H1 (cell line): ENCODE results near the gene NUB1. TPM values are rescaled to one million over a fixed set of nuclear protein-coding genes. Genes with fewer than 3 reads are reported as not detected.

Experiments used
- CBX8 ChIP-seq: fragments of 300-800, 300-1000 bp; sonication (generic); IDR thresholded peaks from 2 replicates; pipeline ENCODE4 v1.7.1; 2016; ENCODE audit warnings: low read depth, low read length, borderline replicate concordance
- E2F6 ChIP-seq: IDR thresholded peaks from 2 replicates; pipeline ENCODE4 v1.6.1; 2012; ENCODE audit warnings: inconsistent platforms
- KDM4A ChIP-seq: IDR thresholded peaks from one replicate; pipeline ENCODE4 v1.7.1; 2012; ENCODE audit warnings: low read depth, mild to moderate bottlenecking, moderate library complexity, low read length, inconsistent platforms; ENCODE audit not compliant: severe bottlenecking
- PHF8 ChIP-seq: fragments of 200-600 bp; sonication (generic); conservative IDR thresholded peaks from 2 replicates; pipeline ENCODE4 v1.7.1; 2012; ENCODE audit warnings: low read depth, mild to moderate bottlenecking, inconsistent platforms, low read length, moderate library complexity
- POLR2A ChIP-seq, 2 experiments: IDR thresholded peaks; 1 replicate in 1 of 2; 2 replicates in 1 of 2; pipeline ENCODE4 v1.6.1; 2011; ENCODE audit warnings: low read depth in 2 of 2, low read length in 2 of 2, mild to moderate bottlenecking in 2 of 2; ENCODE audit errors: control extremely low read depth in 1 of 2
- POU5F1 ChIP-seq: IDR thresholded peaks from 2 replicates; pipeline ENCODE4 v1.6.1; 2011; ENCODE audit warnings: low read depth, mild to moderate bottlenecking, low read length, moderate library complexity
- RBBP5 ChIP-seq: IDR thresholded peaks from 2 replicates; pipeline ENCODE4 v1.7.1; 2012; ENCODE audit warnings: low read depth, mild to moderate bottlenecking, inconsistent platforms, low read length, moderate library complexity, borderline replicate concordance
- SP4 ChIP-seq: IDR thresholded peaks from 2 replicates; pipeline ENCODE4 v1.6.1; 2012; ENCODE audit warnings: low read length, inconsistent platforms
- TAF7 ChIP-seq: optimal IDR thresholded peaks from 2 replicates; pipeline ENCODE3; 2011; ENCODE audit warnings: low read depth, mild to moderate bottlenecking, inconsistent platforms, low read length, moderate library complexity, borderline replicate concordance
- polyA plus RNA-seq, 7 experiments: library from polyadenylated mRNA; depleted of rRNA in 3 of 7; stranded (reverse) in 5 of 7; unstranded in 2 of 7; fragments of >200 nt in 5 of 7; fragments of 200-250 nt in 2 of 7; gene quantifications; 1 replicate in 5 of 7; 2 replicates in 1 of 7; 4 replicates in 1 of 7; pipeline versions ENCODE4 v1.2.1 to v1.2.3, GENCODE V29; 2011 to 2013; ENCODE audit warnings: missing spikeins in 2 of 7, mixed read lengths in 2 of 7
- total RNA-seq: library from RNA; stranded (reverse); fragmentation: NEBNext Ultra II Directional; extraction: Animal tissue kit (Norgen Biotek cat#: 25700); gene quantifications from 2 replicates; pipeline ENCODE4 v1.2.1, GENCODE V29; 2021

NUB1 gene
- total and polyA plus RNA-seq, 2 of the 8 experiments (the other 6 are each of a cell fraction or from before 2014, with no cell fraction given) = 22.1 to 43.5 TPM

- TF ChIP-seq CBX8 (no peak), POLR2A (IDR thresholded peaks at IDR 0.05; ENCODE audit: control extremely low read depth in 1 of 2, low read depth in 2 of 2, low read length in 2 of 2) (peak; percentile 75 to 76), KDM4A (peak; percentile 77), RBBP5 (peak; percentile 89), SP4 (no peak), TAF7 (peak; percentile 44), PHF8 (peak; percentile 89; the same call in 1 of the 2 replicates), POU5F1 (no peak), E2F6 (peak; percentile 46; the same call in 1 of the 2 replicates)
Measured at GRCh38 chr7:151341357-151342101, at the start of gene NUB1 (continued).
